Body of pancreas (tissue), 4 donors: ENCODE results near the gene MYL4. TPM values are rescaled to one million over a fixed set of nuclear protein-coding genes. Genes with fewer than 3 reads are reported as not detected.

Source experiments
- ATAC-seq: fragments of 150-250 bp; one replicate; pipeline ENCODE4 v1.9.1; 2016
- DNase-seq, 4 donors: peaks; one replicate each; pipeline ENCODE4 v3.0.0-alpha.2; 2019
- H3K27ac ChIP-seq, 4 donors: fragments of 200-600 bp; sonication (generic); 1 replicate in 3 of 4; 2 replicates in 1 of 4; pipeline versions ENCODE4 v1.5.1 to v1.6.1; 2016 to 2019; ENCODE audit warnings: mild to moderate bottlenecking in 1 of 4, mixed read lengths in 1 of 4, moderate library complexity in 1 of 4
- H3K27me3 ChIP-seq, 2 donors: fragments of 200-600 bp; sonication (generic); one replicate each; pipeline ENCODE4 v1.6.0; 2016; ENCODE audit warnings: mild to moderate bottlenecking in 1 of 2
- H3K36me3 ChIP-seq, 2 donors: fragments of 200-600 bp; sonication (generic); replicated peaks in 1 of 2; 2 replicates each; pipeline ENCODE4 v1.5.1; 2016; ENCODE audit warnings: low read depth in 2 of 2; ENCODE audit not compliant: insufficient read depth in 1 of 2
- H3K4me1 ChIP-seq: fragments of 200-600 bp; sonication (generic); one replicate; pipeline ENCODE4 v1.6.0; 2016
- H3K4me3 ChIP-seq, 2 donors: fragments of 200-600 bp; sonication (generic); 1 replicate in 1 of 2; 2 replicates in 1 of 2; pipeline ENCODE4 v1.5.1; 2016 to 2019
- H3K9me3 ChIP-seq, 3 donors: fragments of 200-600 bp; sonication (generic); 1 replicate in 2 of 3; 2 replicates in 1 of 3; pipeline ENCODE4 v1.5.1; 2016
- CTCF ChIP-seq, 7 experiments: fragments of 450-650 bp in 4 of 7; fragments of 200-600 bp in 3 of 7; sonication (generic) in 3 of 7; IDR thresholded peaks; one replicate each; pipeline ENCODE4 v1.5.1; 2016 to 2019; ENCODE audit warnings: antibody characterized with exemption in 7 of 7
- POLR2A ChIP-seq, 3 donors: fragments of 450-650 bp; IDR thresholded peaks; one replicate each; pipeline ENCODE4 v1.6.1; 2016; ENCODE audit warnings: antibody characterized with exemption in 3 of 3, mild to moderate bottlenecking in 2 of 3
- WGBS, 2 donors: methylation state at CpG; one replicate each; pipeline ENCODE4 v1.1.5; 2017; 5-methylcytosine and 5-hydroxymethylcytosine counted together
- intact Hi-C: fragments of 100-400 bp; cut with DNase I; formaldehyde crosslinking; loops from one replicate; pipeline ENCODE4 v1.15.1; 2023
- total RNA-seq, 2 donors: library from RNA; depleted of rRNA; stranded (reverse); fragments of >200 nt; gene quantifications; one replicate each; pipeline ENCODE4 v1.1.0, GENCODE V29; 2016

Gene MYL4
- total RNA-seq, 2 donors from 2014 or later = not detected

GRCh38 chr17:47239967-47240651 lies 31.0 kb downstream of the MYL4 start:
- peak; percentile 45 to 76 (median 53) for DNase-seq
- TF ChIP-seq POLR2A (IDR thresholded peaks at IDR 0.05) (no peak), CTCF (IDR thresholded peaks at IDR 0.05) (no peak)
- Histone ChIP-seq H3K27me3 (no peaks in the 10 kb centered on the region), H3K27ac (peak overlapping the region in 2 of 4 donors; percentile 39 to 42), H3K9me3 (no peaks in the 10 kb centered on the region), H3K4me3 (no peak overlapping the region), H3K36me3 (no peaks in the 10 kb centered on the region), H3K4me1 (no peaks in the 10 kb centered on the region)
- WGBS, 2 donors = 31 to 54% methylated on average over 3 of the region's 3 CpGs
- intact Hi-C loops = loop anchor here (5.0 kb wide), 1 partner anchor 77 kb away; no protein-coding TSS in a partner anchor
- peak; percentile 67 for ATAC-seq

GRCh38 chr17:47240806-47241205 lies 31.7 kb downstream of the MYL4 start:
- no peak overlapping the region for H3K27ac ChIP-seq
- DNase-seq = peak in 1 of 4 donors; percentile 22
- WGBS, 2 donors = 63 to 73% methylated on average over 3 of the region's 3 CpGs
- intact Hi-C loops = no loop called here
- no peak for ATAC-seq
- no peak for TF ChIP-seq POLR2A (IDR thresholded peaks at IDR 0.05)
- no peak for TF ChIP-seq CTCF (IDR thresholded peaks at IDR 0.05)
- no peaks in the 10 kb centered on the region for H3K9me3 ChIP-seq
- H3K4me3 ChIP-seq = no peak overlapping the region
- H3K27me3 ChIP-seq = no peaks in the 10 kb centered on the region
- no peaks in the 10 kb centered on the region for H3K4me1 ChIP-seq
- H3K36me3 ChIP-seq = no peaks in the 10 kb centered on the region

GRCh38 chr17:47242648-47243047 lies 33.5 kb downstream of the MYL4 start:
- Histone ChIP-seq H3K27me3 (no peaks in the 10 kb centered on the region), H3K4me3 (no peak overlapping the region), H3K9me3 (no peaks in the 10 kb centered on the region), H3K27ac (no peak overlapping the region), H3K36me3 (no peaks in the 10 kb centered on the region), H3K4me1 (no peaks in the 10 kb centered on the region)
- ATAC-seq (no peak), DNase-seq (no peak)
- TF ChIP-seq POLR2A (IDR thresholded peaks at IDR 0.05) (no peak), CTCF (IDR thresholded peaks at IDR 0.05) (no peak)
- WGBS, 2 donors = 91 to 93% methylated on average over 2 of the region's 2 CpGs
- intact Hi-C loops = no loop called here

GRCh38 chr17:47243737-47244598 lies 34.8 kb downstream of the MYL4 start:
- whole genome bisulfite sequencing, 2 donors = 60 to 81% methylated on average over 9 of the region's 9 CpGs
- Histone ChIP-seq H3K4me3 (no peak overlapping the region), H3K4me1 (no peaks in the 10 kb centered on the region), H3K27ac (no peak overlapping the region), H3K27me3 (no peaks in the 10 kb centered on the region), H3K9me3 (no peaks in the 10 kb centered on the region), H3K36me3 (no peaks in the 10 kb centered on the region)
- no peak for DNase-seq
- intact Hi-C loops = no loop called here
- no peak for TF ChIP-seq CTCF (IDR thresholded peaks at IDR 0.05)
- no peak for TF ChIP-seq POLR2A (IDR thresholded peaks at IDR 0.05)
- no peak for ATAC-seq
